ENCODE measurements around the gene GALK1. TPM values are rescaled to one million over a fixed set of nuclear protein-coding genes. Genes with fewer than 3 reads are reported as not detected.

The GALK1 gene
- total RNA-seq, 1 experiment from 2014 or later: 36.7 TPM

GRCh38 chr17:75774471-75774990, 9.5 kb upstream of the GALK1 start:
- Histone ChIP-seq H3T11ph (ENCODE audit: low read length) (no peak overlapping the region), H3K4me1 (ENCODE audit: insufficient read depth, low read length) (no peaks in the 10 kb centered on the region), H2BK120ac (ENCODE audit: low read depth, low read length, poor library complexity, severe bottlenecking) (no peak overlapping the region), H2BK20ac (ENCODE audit: low read depth, low read length, poor library complexity, severe bottlenecking) (no peak overlapping the region), H3K4ac (ENCODE audit: low read depth, low read length) (no peak overlapping the region), H3K79me1 (ENCODE audit: insufficient read depth, low read depth, low read length, poor library complexity, severe bottlenecking) (no peaks in the 10 kb centered on the region), H3K27me3 (ENCODE audit: insufficient read depth, low read length) (no peaks in the 10 kb centered on the region), H3K18ac (ENCODE audit: insufficient read length, low read depth, low read length) (no peak overlapping the region), H4K8ac (replicated peaks; ENCODE audit: insufficient read length, low read depth, low read length) (no peak overlapping the region), H2AFZ (ENCODE audit: low read length) (no peak overlapping the region), H3K4me2 (ENCODE audit: insufficient read depth, insufficient read length, low read length) (no peak overlapping the region), H2BK12ac (ENCODE audit: insufficient read length, low read depth, low read length) (no peak overlapping the region), H3K56ac (ENCODE audit: insufficient read length, low read depth, low read length) (no peak overlapping the region), H3K23ac (ENCODE audit: insufficient read length, low read depth, low read length) (no peak overlapping the region), H3K9me3 (ENCODE audit: control insufficient read depth, low read depth, low read length) (no peaks in the 10 kb centered on the region), H3K79me2 (ENCODE audit: insufficient read depth, low read length) (peaks cover 3% of the 10 kb centered on the region; the same call in 1 of the 2 replicates), H4K91ac (ENCODE audit: insufficient read length, low read depth, low read length) (no peak overlapping the region), H3K9ac (ENCODE audit: extremely low read depth, insufficient read length, low read length) (no peak overlapping the region), H2AK5ac (ENCODE audit: insufficient read length, low read length) (no peak overlapping the region), H3K14ac (ENCODE audit: insufficient read depth, low read length) (no peak overlapping the region), H2BK5ac (ENCODE audit: insufficient read length, low read length) (no peak overlapping the region), H4K20me1 (ENCODE audit: control insufficient read depth, insufficient read depth, insufficient read length) (no peaks in the 10 kb centered on the region), H3K27ac (ENCODE audit: insufficient read length, low read depth, low read length) (no peak overlapping the region), H2BK15ac (ENCODE audit: low read depth, low read length) (no peak overlapping the region), H3K23me2 (ENCODE audit: insufficient read length, low read depth, low read length, poor library complexity, severe bottlenecking) (no peaks in the 10 kb centered on the region), H4K5ac (ENCODE audit: insufficient read length, low read depth, low read length) (no peak overlapping the region)
- H3K4me1 Mint-ChIP-seq: peaks cover 28 to 38% of the 10 kb centered on the region in 2 experiments
- H3K9me3 Mint-ChIP-seq: peaks cover under 1% of the 10 kb centered on the region in 2 experiments; a peak in 3 of 5 replicates
- H3K27ac Mint-ChIP-seq: peak overlapping the region in 1 of 3 experiments; percentile 10; a peak in 1 of 7 replicates
- WGBS (ENCODE audit: extremely low coverage, insufficient read length, low lambda C conversion rate): no CpG with 5 or more reads among the region's 4 CpGs
- TF ChIP-seq CTCF (conservative IDR thresholded peaks at IDR 0.05): no peak; the same call in 2 of the 3 replicates
- H3K36me3 Mint-ChIP-seq (ENCODE audit: insufficient read depth in 1 of 3, low read depth in 3 of 3): peaks cover 19 to 32% (median 31%) of the 10 kb centered on the region in 3 experiments
- H3K4me3 Mint-ChIP-seq: no peak overlapping the region; a peak in 1 of 5 replicates
- DNase-seq: no peak
- peaks cover under 1% of the 10 kb centered on the region; the same call in 1 of the 2 replicates for H3K27me3 Mint-ChIP-seq (ENCODE audit: low read depth)
